HG02981 (cell line): ENCODE data around the gene BCL2L1.

Experiments
- ATAC-seq: cut with Tn5 transposase; IDR thresholded peaks from one replicate; pipeline ENCODE4 v1.9.1; 2021; ENCODE audit warnings: mild to moderate bottlenecking, moderate library complexity; ENCODE audit not compliant: unreplicated experiment

BCL2L1 gene

DNA sequence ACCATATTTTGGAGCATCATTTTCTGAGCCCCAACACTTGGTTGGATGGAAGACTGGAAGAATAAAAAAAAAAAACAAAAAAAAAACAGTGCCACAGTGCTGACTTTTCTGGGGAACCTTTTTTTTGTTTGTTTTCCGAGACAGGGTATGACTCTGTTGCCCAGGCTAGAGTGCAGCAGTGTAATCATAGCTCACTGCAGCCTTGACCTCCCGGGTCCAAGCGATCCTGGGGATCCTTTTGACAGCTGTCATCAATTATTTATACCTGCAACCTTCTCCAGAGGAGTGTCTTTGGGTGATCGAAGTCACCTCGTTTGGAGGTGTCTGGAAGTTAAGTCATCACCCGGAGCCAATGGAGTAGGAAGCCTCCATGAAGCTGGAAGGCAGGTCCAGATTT lies 8.7 kb upstream of the BCL2L1 start:
- no peak for ATAC-seq

- peak; percentile 84 for ATAC-seq
Measured at GRCh38 chr20:31723319-31724078, 831 bp upstream of the BCL2L1 start.

GRCh38 chr20:31723069-31723318 lies 326 bp upstream of the BCL2L1 start:
- ATAC-seq = no peak

DNA sequence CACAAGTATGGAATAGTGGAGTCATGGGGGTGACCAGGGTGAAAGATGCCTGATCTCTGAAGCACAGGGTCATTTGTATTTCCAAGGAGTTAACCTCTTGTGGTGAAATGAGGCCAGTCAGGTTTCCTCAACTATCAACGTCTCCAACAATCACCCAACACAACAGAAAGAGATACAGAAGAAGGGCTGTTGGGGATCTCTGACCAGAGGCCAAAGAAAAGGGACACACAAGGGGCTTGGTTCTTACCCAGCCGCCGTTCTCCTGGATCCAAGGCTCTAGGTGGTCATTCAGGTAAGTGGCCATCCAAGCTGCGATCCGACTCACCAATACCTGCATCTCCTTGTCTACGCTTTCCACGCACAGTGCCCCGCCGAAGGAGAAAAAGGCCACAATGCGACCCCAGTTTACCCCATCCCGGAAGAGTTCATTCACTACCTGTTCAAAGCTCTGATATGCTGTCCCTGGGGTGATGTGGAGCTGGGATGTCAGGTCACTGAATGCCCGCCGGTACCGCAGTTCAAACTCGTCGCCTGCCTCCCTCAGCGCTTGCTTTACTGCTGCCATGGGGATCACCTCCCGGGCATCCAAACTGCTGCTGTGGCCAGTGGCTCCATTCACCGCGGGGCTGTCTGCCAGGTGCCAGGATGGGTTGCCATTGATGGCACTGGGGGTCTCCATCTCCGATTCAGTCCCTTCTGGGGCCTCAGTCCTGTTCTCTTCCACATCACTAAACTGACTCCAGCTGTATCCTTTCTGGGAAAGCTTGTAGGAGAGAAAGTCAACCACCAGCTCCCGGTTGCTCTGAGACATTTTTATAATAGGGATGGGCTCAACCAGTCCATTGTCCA lies 1.0 kb downstream of the BCL2L1 start:
- no peak for ATAC-seq

DNA sequence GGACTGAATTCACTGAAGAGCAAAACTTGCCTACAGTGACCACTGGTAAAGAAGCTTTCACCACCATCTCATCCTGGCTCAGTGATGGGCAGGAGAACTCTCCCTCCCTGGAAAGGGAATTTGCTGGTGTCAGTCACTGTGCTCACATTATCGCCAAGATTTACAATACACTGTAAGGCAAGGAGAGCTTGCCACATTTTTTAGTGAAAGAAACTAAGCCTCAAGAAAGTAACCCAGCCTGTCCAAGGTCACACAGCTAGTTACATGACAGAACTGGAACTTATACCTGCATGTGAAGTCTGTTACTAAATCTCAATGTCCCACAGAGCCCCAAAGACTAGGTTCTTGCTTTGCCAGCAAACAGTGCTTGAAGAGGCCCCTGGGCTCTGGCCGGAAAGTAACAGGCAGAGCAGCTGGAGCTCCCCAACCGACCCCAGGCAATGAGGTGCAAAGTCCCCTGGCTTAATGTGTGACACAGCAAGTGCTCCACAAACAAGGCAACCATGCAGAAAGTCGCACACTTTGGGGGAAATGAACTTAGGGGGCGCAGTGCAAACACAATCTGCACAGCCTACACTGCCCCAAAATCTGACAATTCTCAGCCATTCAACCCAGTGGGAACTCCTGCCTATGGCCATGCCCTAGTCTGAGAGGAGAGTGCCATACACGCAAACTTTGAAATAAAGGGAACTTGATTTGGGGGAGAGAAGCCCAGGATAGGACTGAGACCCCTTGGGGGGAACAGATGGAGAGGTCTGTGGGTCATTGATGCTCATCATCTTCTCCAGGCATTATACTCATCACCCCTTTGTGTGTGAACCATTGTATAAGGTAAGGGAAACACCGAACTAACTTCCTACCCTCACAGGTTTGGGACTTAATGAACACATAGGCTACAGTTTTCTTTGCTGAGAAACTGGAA lies 1.9 kb downstream of the BCL2L1 start:
- ATAC-seq = no peak

DNA sequence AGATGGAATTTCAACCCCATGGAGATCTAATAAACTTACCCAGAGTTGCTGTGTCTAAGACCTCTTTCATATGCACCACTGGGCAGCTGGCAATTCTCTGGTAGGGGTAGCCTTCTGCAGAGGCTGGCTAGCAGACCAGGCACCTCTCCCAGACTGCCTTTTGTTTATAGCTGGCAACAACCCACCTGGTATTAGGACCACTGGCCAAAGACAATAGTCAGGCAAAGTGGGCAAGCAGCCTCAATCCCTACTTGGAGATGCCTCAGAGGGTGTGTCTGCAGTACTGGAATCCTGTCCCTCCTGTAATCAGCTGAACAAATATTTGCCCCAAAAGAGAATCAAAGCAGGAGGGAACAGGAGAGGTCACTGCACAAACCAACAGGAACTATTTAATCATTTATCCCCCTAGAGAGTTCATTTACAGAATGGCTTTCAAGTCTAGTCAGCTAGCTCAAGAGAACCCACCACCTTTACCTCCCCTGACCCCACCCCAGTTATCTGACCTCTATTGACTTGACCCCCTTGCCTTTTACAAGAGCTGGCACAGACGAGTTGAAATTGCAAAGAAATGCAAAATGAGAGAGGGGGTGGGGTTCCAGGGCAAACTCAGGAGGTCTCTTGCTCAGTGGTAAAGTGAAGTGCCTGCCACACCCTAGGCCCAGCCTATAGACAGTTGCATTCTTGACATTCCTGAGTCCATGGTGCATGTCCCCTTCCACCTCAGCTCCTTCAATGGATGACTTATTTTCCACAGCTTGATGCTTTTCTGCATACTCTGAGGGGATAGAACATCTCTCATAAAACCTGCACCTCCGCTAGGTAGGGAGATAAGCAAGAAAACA lies 2.8 kb downstream of the BCL2L1 start:
- ATAC-seq = no peak

GRCh38 chr20:31718952-31719643 lies 3.6 kb downstream of the BCL2L1 start:
- no peak for ATAC-seq

- ATAC-seq = peak; percentile 38
Measured at GRCh38 chr20:31717478-31718201, 5.0 kb downstream of the BCL2L1 start.

- ATAC-seq = peak; percentile 13
Measured at GRCh38 chr20:31716818-31717477, 5.7 kb downstream of the BCL2L1 start.

- ATAC-seq = no peak
Measured at GRCh38 chr20:31716351-31716750, 6.3 kb downstream of the BCL2L1 start.

GRCh38 chr20:31715766-31716165 lies 6.9 kb downstream of the BCL2L1 start:
- no peak for ATAC-seq

DNA sequence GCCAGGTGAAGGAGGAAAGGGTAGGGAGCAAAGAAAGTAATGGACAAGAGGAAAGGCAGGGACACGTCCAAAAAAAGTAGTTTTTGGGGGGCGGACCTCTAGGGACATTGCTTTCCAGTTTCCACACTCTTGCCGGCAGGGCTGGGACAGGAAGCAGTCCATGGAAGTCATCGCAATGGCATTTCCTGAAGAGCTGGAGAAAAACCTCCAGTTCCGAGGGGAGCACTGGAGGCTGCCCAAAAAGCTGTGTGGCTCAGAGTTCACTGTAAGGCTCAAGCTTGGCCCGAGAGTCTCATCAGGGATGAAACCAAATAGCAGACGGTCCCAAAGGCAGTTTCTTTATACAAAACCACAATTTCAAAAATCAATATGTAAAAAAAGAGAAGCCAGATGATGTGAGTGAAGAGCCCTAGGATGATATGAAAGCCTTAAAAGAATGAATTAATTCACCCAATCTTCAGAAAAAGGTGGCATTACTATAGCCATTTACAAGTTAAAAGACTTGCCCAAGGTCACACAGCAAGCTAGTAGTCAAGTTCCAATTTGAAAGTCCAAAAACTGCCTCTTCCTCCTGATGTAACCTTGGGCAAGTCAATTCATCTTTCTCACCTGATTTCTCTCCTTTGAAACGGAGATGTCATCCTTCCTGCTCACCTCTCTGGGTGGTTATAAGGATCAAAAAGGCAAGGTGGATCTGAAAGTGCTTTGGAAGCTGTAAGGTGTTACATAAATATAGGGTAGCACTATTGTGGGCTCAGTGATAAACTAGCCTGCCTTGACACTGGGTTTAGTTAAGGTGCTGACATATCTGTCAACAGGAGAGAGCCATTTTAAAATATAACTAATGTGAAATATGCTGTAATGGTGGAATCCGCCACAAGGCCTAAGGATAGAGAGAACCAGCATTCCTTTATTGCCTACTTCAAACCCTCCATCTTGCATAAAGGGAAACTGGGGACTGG lies 9.1 kb downstream of the BCL2L1 start:
- no peak for ATAC-seq

DNA sequence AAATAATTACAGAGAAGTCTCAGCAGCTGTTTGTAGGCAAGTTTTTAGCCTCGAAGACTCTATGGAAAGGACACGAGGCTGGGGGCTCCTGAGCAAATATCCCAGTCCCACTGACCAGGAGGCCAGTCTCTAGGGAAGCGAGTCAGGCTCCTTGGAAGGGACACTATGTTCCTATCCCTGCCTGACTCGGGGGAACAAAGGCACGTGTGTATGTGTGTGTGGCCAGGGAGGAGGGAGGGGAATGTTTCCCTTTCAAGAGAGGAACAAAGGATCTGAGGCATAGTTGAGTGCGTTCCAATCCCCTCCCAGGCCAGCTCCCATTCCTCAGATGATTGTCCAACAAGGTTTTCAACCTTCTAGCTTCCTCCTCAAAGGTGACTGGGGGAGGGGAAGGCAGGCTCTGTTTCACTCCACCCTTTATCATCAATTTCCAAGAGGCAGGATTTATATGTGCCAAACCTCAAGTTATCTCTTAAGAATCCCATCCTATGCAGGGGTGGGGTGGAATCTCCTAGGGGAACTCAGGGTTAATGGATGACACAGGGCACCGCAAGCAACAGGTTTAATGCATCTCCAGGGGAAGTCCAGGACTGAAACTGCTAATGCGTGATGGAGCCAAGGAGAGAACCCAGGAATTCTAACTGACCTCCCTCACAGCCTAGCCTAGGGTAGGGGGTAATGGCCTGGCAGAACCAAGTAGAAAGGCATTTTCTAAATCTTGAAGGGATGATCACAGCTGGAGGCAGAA lies 9.9 kb downstream of the BCL2L1 start:
- no peak for ATAC-seq

GRCh38 chr20:31712112-31712553 lies 10.5 kb downstream of the BCL2L1 start:
- no peak for ATAC-seq

GRCh38 chr20:31711179-31712111 lies 11.2 kb downstream of the BCL2L1 start:
- ATAC-seq = no peak
